Naive thymus-derived CD4-positive, alpha-beta T cell (primary cell): Measurements from ENCODE around the gene ZNF697. TPM values are rescaled to one million over a fixed set of nuclear protein-coding genes. Genes with fewer than 3 reads are reported as not detected.

ENCODE experiments used
- ATAC-seq: fragments of 150-1000 bp; cut with Tn5 transposase; 2 replicates; pipeline ENCODE4 v1.10.0; 2021; ENCODE audit warnings: mild to moderate bottlenecking, moderate library complexity
- CTCF ChIA-PET: fragments of 350-600 bp; sonication (Branson Sonifier 250); formaldehyde crosslinking; loops from one replicate; lab custom pipeline; 2021; ENCODE audit warnings: antibody characterized with exemption; lab: Charles Lee
- POLR2A ChIA-PET: fragments of 350-600 bp; sonication (Branson Sonifier 250); formaldehyde crosslinking; loops from one replicate; lab custom pipeline; 2021; ENCODE audit warnings: antibody characterized with exemption, inconsistent platforms; lab: Charles Lee
- DNase-seq, 9 donors: peaks; one replicate each; pipeline versions ENCODE4 v3.0.0 to v3.0.0-alpha.2; 2020 to 2022; ENCODE audit warnings: mixed read lengths in 1 of 9
- H3K27ac ChIP-seq: one replicate; pipeline ENCODE4 v1.7.0; 2013; ENCODE audit warnings: mild to moderate bottlenecking, low read depth, low read length, moderate library complexity
- H3K27me3 ChIP-seq, 2 donors: one replicate each; pipeline ENCODE4 v1.7.0; 2013; ENCODE audit warnings: low read length in 2 of 2, mild to moderate bottlenecking in 2 of 2, moderate library complexity in 2 of 2; ENCODE audit not compliant: control insufficient read depth in 2 of 2, insufficient read depth in 2 of 2
- H3K36me3 ChIP-seq, 3 experiments: 1 replicate in 2 of 3; 2 replicates in 1 of 3; pipeline ENCODE4 v1.7.0; 2013; ENCODE audit warnings: low read length in 3 of 3, mild to moderate bottlenecking in 3 of 3, moderate library complexity in 1 of 3; ENCODE audit not compliant: insufficient read depth in 3 of 3, control insufficient read depth in 2 of 3
- H3K4me1 ChIP-seq, 2 donors: one replicate each; pipeline ENCODE4 v1.7.0; 2013; ENCODE audit warnings: low read length in 2 of 2, mild to moderate bottlenecking in 2 of 2, moderate library complexity in 1 of 2; ENCODE audit not compliant: control insufficient read depth in 2 of 2, insufficient read depth in 2 of 2
- H3K4me3 ChIP-seq: 2 replicates; pipeline ENCODE4 v1.7.0; 2013; ENCODE audit warnings: mild to moderate bottlenecking, low read length
- H3K9me3 ChIP-seq, 3 experiments: 1 replicate in 2 of 3; 2 replicates in 1 of 3; pipeline ENCODE4 v1.7.0; 2013; ENCODE audit warnings: low read length in 3 of 3; ENCODE audit not compliant: control insufficient read depth in 2 of 3
- H3K27ac Mint-ChIP-seq, 9 donors: one replicate each; pipeline ENCODE4 v1.8.0; 2020 to 2022; ENCODE audit warnings: mixed read lengths in 9 of 9, mild to moderate bottlenecking in 8 of 9, moderate library complexity in 5 of 9, inconsistent platforms in 2 of 9
- H3K27me3 Mint-ChIP-seq, 5 donors: one replicate each; pipeline ENCODE4 v1.8.0; 2021 to 2022; ENCODE audit warnings: mixed read lengths in 5 of 5, mild to moderate bottlenecking in 1 of 5
- H3K36me3 Mint-ChIP-seq, 5 donors: one replicate each; pipeline ENCODE4 v1.8.0; 2020 to 2022; ENCODE audit warnings: mixed read lengths in 5 of 5, mild to moderate bottlenecking in 3 of 5, inconsistent platforms in 1 of 5
- H3K4me1 Mint-ChIP-seq, 7 donors: one replicate each; pipeline ENCODE4 v1.8.0; 2020 to 2022; ENCODE audit warnings: mixed read lengths in 7 of 7, mild to moderate bottlenecking in 3 of 7, inconsistent platforms in 1 of 7
- H3K4me3 Mint-ChIP-seq, 10 donors: one replicate each; pipeline ENCODE4 v1.8.0; 2020 to 2022; ENCODE audit warnings: mild to moderate bottlenecking in 10 of 10, mixed read lengths in 10 of 10, moderate library complexity in 6 of 10, inconsistent platforms in 2 of 10
- H3K9me3 Mint-ChIP-seq, 11 donors: one replicate each; pipeline ENCODE4 v1.8.0; 2020 to 2022; ENCODE audit warnings: mixed read lengths in 11 of 11, mild to moderate bottlenecking in 4 of 11, inconsistent platforms in 1 of 11, moderate library complexity in 1 of 11
- intact Hi-C, 2 donors: fragments of 100-400 bp; cut with micrococcal nuclease; formaldehyde crosslinking; loops; one replicate each; pipeline ENCODE4 v1.15.1; 2023
- polyA plus RNA-seq, 2 donors: library from polyadenylated mRNA; unstranded; fragments of 300-500 nt; fragmentation: Illumina TruSeq; gene quantifications; one replicate each; pipeline ENCODE4 v1.2.3, GENCODE V29; 2021
- total RNA-seq, 6 experiments: library from RNA in 5 of 6; stranded (reverse) in 5 of 6; gene quantifications; 1 replicate in 5 of 6; 2 replicates in 1 of 6; pipeline ENCODE4 v1.2.3 and lab custom pipeline; 2021 to 2026

Gene ZNF697
- total and polyA plus RNA-seq, 7 experiments from 2014 or later, result 0.08 to 2.1 (median 0.24) TPM; not detected in 2

GRCh38 chr1:119670898-119671297 is 22.8 kb upstream of the ZNF697 start:
- no peak overlapping the region for H3K27ac ChIP-seq
- no peak overlapping the region for H3K4me3 ChIP-seq
- CTCF ChIA-PET, result no interaction called here
- no peak overlapping the region for H3K4me3 Mint-ChIP-seq
- peaks cover 0 to 4% of the 10 kb centered on the region in 2 donors for H3K4me1 ChIP-seq
- peaks cover 0 to 6% (median 4%) of the 10 kb centered on the region in 7 donors for H3K4me1 Mint-ChIP-seq
- intact Hi-C loops, result loop anchor here in 1 of 2 donors (5.0 to 10.0 kb wide), 2 partner anchors 41 to 1516 kb away; partner anchors contain the start of gene PHGDH
- DNase-seq (no peak), ATAC-seq (no peak)
- no peaks in the 10 kb centered on the region for H3K36me3 ChIP-seq
- H3K27ac Mint-ChIP-seq, result no peak overlapping the region
- peaks cover 20 to 51% (median 22%) of the 10 kb centered on the region in 5 donors for H3K27me3 Mint-ChIP-seq
- H3K27me3 ChIP-seq, result no peaks in the 10 kb centered on the region
- POLR2A ChIA-PET, result no interaction called here
- no peaks in the 10 kb centered on the region for H3K9me3 ChIP-seq
- no peaks in the 10 kb centered on the region for H3K9me3 Mint-ChIP-seq
- no peaks in the 10 kb centered on the region for H3K36me3 Mint-ChIP-seq

- Histone ChIP-seq H3K4me3 (no peak overlapping the region), H3K4me1 (no peaks in the 10 kb centered on the region), H3K9me3 (no peaks in the 10 kb centered on the region), H3K27me3 (no peaks in the 10 kb centered on the region), H3K36me3 (no peaks in the 10 kb centered on the region), H3K27ac (no peak overlapping the region)
- DNase-seq (no peak), ATAC-seq (no peak)
- H3K27me3 Mint-ChIP-seq, result peaks cover 11 to 36% (median 16%) of the 10 kb centered on the region in 5 donors
- peaks cover 0 to 9% (median 0%) of the 10 kb centered on the region in 7 donors for H3K4me1 Mint-ChIP-seq
- no peak overlapping the region for H3K4me3 Mint-ChIP-seq
- H3K27ac Mint-ChIP-seq, result no peak overlapping the region
- intact Hi-C loops, result no loop called here
- H3K9me3 Mint-ChIP-seq, result no peaks in the 10 kb centered on the region
- ChIA-PET POLR2A (no interaction called here), CTCF (no interaction called here)
- H3K36me3 Mint-ChIP-seq, result no peaks in the 10 kb centered on the region
Observed at GRCh38 chr1:119667173-119667572, 19.1 kb upstream of the ZNF697 start.

- Mint-ChIP-seq H3K27ac (no peak overlapping the region), H3K4me1 (peaks cover 0 to 16% (median 0%) of the 10 kb centered on the region in 7 donors), H3K9me3 (no peaks in the 10 kb centered on the region), H3K27me3 (peaks cover 16 to 29% (median 25%) of the 10 kb centered on the region in 5 donors), H3K36me3 (no peaks in the 10 kb centered on the region), H3K4me3 (no peak overlapping the region)
- DNase-seq (no peak), ATAC-seq (no peak)
- ChIA-PET POLR2A (no interaction called here), CTCF (interaction anchor here (1.0 kb wide), 1 partner anchor 15 kb away, joined by 3 read pairs; no protein-coding TSS in a partner anchor)
- Histone ChIP-seq H3K27ac (no peak overlapping the region), H3K36me3 (no peaks in the 10 kb centered on the region), H3K27me3 (no peaks in the 10 kb centered on the region), H3K4me3 (no peak overlapping the region), H3K9me3 (no peaks in the 10 kb centered on the region), H3K4me1 (no peaks in the 10 kb centered on the region)
- intact Hi-C loops, result no loop called here
Observed at GRCh38 chr1:119664067-119664466, 16.0 kb upstream of the ZNF697 start.

GRCh38 chr1:119662034-119662437 is 14.0 kb upstream of the ZNF697 start:
- intact Hi-C loops, result no loop called here
- no peak overlapping the region for H3K27ac Mint-ChIP-seq

GRCh38 chr1:119660253-119661083 is 12.4 kb upstream of the ZNF697 start:
- ATAC-seq (no peak), DNase-seq (no peak)
- peaks cover 0 to 19% (median 0%) of the 10 kb centered on the region in 7 donors for H3K4me1 Mint-ChIP-seq
- H3K27me3 Mint-ChIP-seq, result peaks cover 24 to 41% (median 30%) of the 10 kb centered on the region in 5 donors
- H3K27me3 ChIP-seq, result no peaks in the 10 kb centered on the region
- no peak overlapping the region for H3K4me3 ChIP-seq
- no peaks in the 10 kb centered on the region for H3K4me1 ChIP-seq
- no peak overlapping the region for H3K27ac ChIP-seq
- H3K4me3 Mint-ChIP-seq, result no peak overlapping the region
- H3K36me3 Mint-ChIP-seq, result no peaks in the 10 kb centered on the region
- H3K27ac Mint-ChIP-seq, result no peak overlapping the region
- H3K9me3 Mint-ChIP-seq, result no peaks in the 10 kb centered on the region
- POLR2A ChIA-PET, result no interaction called here
- CTCF ChIA-PET, result interaction anchor here (0.6 kb wide), 1 partner anchor 114 kb away, joined by 3 read pairs; no protein-coding TSS in a partner anchor
- intact Hi-C loops, result no loop called here
- no peaks in the 10 kb centered on the region for H3K9me3 ChIP-seq
- no peaks in the 10 kb centered on the region for H3K36me3 ChIP-seq

More at GRCh38 chr1:119662034-119662437, 14.0 kb upstream of the ZNF697 start:
- ATAC-seq, result no peak
- ChIA-PET CTCF (no interaction called here), POLR2A (no interaction called here)
- peaks cover 0 to 16% (median 0%) of the 10 kb centered on the region in 7 donors for H3K4me1 Mint-ChIP-seq
- Histone ChIP-seq H3K27ac (no peak overlapping the region), H3K4me1 (no peaks in the 10 kb centered on the region), H3K36me3 (no peaks in the 10 kb centered on the region), H3K9me3 (no peaks in the 10 kb centered on the region), H3K4me3 (no peak overlapping the region), H3K27me3 (no peaks in the 10 kb centered on the region)
- no peaks in the 10 kb centered on the region for H3K36me3 Mint-ChIP-seq
- H3K9me3 Mint-ChIP-seq, result no peaks in the 10 kb centered on the region
- peaks cover 20 to 34% (median 31%) of the 10 kb centered on the region in 5 donors for H3K27me3 Mint-ChIP-seq
- H3K4me3 Mint-ChIP-seq, result no peak overlapping the region
- no peak for DNase-seq

- ChIA-PET CTCF (interaction anchor here (0.6 kb wide), 1 partner anchor 115 kb away, joined by 3 read pairs; no protein-coding TSS in a partner anchor), POLR2A (no interaction called here)
- ATAC-seq (no peak), DNase-seq (no peak)
- Histone ChIP-seq H3K4me1 (no peaks in the 10 kb centered on the region), H3K4me3 (no peak overlapping the region), H3K9me3 (no peaks in the 10 kb centered on the region), H3K36me3 (no peaks in the 10 kb centered on the region), H3K27me3 (no peaks in the 10 kb centered on the region), H3K27ac (no peak overlapping the region)
- H3K36me3 Mint-ChIP-seq, result no peaks in the 10 kb centered on the region
- H3K27ac Mint-ChIP-seq, result no peak overlapping the region
- H3K4me3 Mint-ChIP-seq, result no peak overlapping the region
- peaks cover 0 to 19% (median 0%) of the 10 kb centered on the region in 7 donors for H3K4me1 Mint-ChIP-seq
- H3K9me3 Mint-ChIP-seq, result no peaks in the 10 kb centered on the region
- intact Hi-C loops, result no loop called here
- H3K27me3 Mint-ChIP-seq, result peaks cover 26 to 45% (median 35%) of the 10 kb centered on the region in 5 donors
Observed at GRCh38 chr1:119659628-119660027, 11.6 kb upstream of the ZNF697 start.
